ENCODE measurements around the gene TBC1D19.

Gene TBC1D19

GRCh38 chr4:26741491-26741871 lies 157.6 kb downstream of the TBC1D19 start:
- no peak for DNase-seq

DNA sequence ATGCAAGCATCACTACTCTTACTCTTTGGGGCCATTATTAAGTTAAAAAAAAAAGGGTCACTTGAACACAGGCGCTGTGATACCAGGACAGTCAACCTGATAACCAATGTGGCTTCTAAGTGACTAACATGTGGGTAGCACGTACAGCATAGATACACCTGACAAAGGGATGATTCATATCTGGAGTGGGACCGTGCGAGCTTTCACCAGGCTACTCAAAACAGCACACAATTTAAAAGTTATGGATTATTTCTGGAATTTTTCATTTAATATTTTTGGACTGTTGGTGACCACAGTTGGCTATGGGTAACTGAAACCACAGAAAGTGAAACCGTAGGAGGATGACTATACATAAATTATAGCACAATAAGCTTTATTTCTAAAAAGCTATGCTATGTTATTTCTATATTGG lies 162.9 kb downstream of the TBC1D19 start:
- DNase-seq, result no peak

DNA sequence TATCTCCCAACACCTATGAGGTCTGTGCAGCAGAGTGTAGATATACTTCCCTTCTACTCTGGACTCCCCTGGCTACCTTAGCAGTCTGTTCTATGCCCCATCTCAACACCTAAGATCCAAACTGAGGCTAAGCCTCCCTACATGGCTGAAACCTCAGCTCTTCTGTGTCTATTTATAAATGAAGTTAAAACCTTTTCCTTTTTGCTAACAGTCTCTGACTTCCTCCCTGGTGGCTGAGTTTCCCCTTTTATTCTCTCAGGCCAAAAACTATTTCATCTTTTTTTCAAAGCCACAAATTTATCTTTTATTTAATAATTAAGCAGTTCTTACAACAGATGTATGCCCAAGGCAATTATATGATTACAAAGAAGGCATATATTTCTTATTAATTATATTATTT lies 164.9 kb downstream of the TBC1D19 start:
- no peak for DNase-seq

- no peak for DNase-seq
Measured at GRCh38 chr4:26749867-26750266, 166.0 kb downstream of the TBC1D19 start.

DNA sequence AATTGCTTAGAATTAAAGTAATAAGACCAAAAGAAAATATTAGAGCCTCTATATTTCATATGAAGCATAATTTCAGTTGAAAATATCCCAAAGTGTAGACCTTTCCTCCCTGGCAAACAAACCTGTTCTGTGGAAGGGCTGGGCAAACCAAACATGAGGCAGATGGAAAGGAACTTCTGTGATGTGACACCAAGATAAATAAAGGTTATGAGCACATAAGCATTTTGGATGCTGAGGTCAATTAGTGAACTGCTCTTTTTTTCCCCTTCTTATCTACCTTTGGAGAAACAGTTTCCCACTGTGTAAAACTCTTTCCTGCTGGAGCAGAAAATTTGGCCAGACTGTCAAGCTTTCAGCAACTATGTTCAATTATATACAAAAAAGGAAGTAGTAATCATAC lies 167.1 kb downstream of the TBC1D19 start:
- DNase-seq, result no peak

DNA sequence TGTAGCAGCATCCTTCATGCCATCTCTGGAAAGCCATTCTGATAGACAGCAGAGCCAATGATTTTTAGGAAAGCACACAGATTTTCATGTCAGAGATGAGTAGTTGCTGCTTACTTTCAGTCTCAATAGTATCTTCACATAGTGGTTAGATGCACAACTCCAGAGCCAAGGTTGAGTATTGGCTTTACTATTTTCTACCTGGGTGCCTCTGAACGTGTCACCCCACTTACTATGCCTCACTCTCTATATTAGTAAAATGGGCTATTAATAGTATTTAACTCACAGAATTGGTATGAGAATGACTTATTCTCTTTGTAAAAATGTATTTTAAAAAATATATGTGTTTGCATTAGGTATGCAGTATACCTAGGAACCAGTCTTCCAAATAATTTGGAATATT lies 168.0 kb downstream of the TBC1D19 start:
- DNase-seq, result no peak

GRCh38 chr4:26753187-26753586 lies 169.3 kb downstream of the TBC1D19 start:
- no peak for DNase-seq

GRCh38 chr4:26753617-26754016 lies 169.7 kb downstream of the TBC1D19 start:
- peak; percentile 78 for DNase-seq

DNA sequence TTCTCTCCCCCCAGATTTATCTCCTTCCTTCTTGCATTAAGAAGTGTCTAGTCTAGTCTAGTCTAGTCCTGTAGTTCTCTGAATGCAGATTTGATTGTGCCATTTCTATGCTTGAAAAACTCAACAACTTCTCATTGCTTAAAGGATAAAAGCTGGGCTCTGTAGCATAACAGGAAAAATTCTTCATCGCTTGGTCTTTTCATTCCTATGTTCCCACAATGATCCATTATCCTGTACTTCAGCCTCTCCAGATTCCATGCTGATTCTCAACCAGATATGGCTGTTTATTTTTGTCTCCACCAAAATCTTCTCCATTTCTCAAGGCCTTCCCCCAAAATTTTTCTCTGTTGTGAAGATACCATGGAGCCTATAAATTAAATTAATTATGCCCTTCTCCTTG lies 173.9 kb downstream of the TBC1D19 start:
- DNase-seq, result no peak

DNA sequence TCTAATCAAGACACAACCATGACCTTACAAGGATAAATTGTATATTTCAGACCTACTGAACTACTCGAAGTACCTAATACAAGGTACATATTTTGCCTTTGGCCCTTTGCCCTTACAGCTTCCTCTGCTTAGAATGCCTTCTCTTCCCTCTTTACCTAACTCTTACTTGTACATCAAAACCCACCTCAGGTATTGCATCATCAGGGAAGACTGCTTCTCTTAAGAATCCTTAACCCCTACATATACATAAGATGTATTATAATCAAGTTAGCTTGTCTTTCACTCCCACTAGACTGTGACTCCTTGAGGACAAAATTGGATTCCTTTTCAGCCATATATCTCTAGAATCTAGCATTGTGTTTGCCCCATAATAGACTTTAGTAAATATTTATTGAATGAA lies 175.0 kb downstream of the TBC1D19 start:
- DNase-seq, result no peak

- DNase-seq, result no peak
Measured at GRCh38 chr4:26762650-26763049, 178.8 kb downstream of the TBC1D19 start.

- no peak for DNase-seq
Measured at GRCh38 chr4:26763063-26763462, 179.2 kb downstream of the TBC1D19 start.

DNA sequence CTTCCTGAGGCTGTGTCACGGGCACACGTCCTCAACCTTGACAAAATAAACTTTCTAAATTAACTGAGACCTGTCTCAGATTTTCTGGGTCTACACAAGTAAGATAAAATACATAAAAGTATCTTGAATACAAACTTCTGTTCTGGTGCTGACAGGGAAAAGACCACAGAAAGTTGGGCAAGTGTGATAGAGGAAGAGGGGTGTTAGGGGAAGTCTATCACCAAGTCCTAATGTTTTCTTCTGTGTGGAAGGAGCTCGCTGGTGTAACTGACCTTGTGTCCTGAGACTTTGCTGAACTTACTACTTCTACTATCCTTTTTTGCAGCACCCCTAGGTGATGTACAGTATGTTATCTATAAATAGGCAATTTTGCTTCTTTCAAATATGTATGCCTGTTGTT lies 179.8 kb downstream of the TBC1D19 start:
- DNase-seq, result no peak

GRCh38 chr4:26764231-26764630 lies 180.3 kb downstream of the TBC1D19 start:
- no peak for DNase-seq

DNA sequence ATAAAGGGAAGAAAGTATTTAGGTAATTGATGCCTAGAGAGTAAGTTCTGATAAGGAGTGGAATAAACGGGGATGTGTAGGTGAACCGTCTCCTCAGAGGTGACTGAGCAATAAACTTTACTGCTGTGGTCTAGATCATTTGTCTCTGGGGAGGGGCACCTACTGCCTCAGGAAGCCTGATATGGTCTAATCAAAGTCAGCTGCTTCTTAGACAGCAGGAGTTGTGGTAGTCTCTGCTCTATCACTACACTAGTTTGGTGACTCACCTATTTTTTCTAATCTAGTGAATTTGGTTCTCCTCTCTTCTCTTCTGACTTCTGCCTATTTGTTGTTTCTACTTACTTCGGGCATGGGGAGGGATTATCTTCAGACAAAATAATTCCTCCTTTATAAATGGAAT lies 181.6 kb downstream of the TBC1D19 start:
- no peak for DNase-seq

DNA sequence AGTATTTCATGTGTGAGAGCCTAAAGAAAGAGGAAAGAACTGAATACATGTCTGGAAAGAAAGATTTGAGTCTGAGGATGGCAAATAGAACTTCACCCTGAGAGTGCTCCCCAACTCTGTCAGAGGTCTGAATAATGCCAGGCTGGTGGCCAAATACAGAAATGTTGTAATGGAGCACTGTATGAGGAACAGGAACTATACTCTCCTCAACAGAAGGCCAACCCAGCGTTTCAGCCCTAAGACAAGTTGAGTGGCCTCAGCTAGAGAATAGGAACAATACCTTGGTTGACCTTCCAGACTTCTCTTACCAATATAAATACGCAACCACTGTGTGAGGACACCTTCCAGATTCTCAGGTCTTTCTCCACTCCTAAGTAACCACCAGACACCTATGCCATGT lies 182.3 kb downstream of the TBC1D19 start:
- no peak for DNase-seq

GRCh38 chr4:26772096-26772873 lies 188.4 kb downstream of the TBC1D19 start:
- no peak for DNase-seq

DNA sequence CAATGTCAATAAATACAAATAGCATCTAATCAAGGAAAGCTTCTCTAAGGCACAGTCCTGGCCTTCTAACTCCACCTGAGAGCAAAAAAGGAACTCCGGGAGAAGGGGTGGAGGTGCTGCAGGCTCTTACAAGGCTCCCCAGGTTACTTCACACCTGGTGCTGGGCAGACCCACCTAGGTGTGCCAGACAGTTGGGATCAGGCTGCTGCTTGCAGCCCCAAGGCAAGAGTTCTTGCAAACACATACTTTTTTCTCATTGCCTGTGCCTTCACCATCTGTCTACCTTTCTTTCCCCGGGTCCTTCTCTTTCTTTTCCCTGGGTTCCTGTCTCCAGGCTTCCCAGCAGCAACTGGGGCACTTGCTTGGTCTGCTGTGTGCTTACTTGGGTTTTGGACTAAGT lies 195.3 kb downstream of the TBC1D19 start:
- DNase-seq, result no peak

DNA sequence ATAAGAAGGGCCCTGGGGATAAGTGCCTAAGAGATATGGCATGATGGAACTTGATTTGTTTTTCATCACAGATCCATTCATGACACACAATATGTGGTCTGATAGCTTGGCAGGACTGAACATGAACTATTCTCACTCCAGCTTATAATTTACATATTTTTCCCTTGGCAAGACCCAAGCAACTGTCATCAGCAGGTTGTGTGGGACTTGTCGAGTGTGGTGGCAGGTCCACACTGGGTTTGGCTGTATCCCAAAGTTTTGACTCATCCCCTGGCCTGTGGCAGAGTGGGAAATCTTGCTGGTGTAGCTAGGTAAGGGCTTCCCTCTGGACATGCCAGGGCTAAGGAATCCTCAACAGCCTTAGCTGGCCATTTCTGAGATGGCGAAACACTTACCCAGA lies 195.8 kb downstream of the TBC1D19 start:
- DNase-seq, result no peak

DNA sequence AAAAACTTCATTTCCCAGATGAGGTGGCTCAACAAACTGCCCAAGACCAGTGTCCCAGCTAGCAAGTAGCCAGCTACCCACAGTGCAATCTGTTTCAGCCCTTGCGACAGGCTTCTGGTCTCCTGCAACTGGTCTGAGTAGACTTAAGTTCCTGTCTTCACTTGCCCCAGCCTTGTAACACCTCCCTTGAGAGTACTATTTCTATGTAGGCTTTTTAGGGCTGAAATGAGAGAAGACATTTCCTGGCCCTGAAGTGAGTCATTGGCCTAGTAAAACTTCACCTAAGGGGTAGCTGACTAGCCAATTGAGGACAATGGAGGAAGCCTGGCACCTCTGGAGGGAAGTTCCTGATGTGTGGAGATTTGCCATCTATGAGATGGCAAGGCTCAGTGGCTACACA lies 196.7 kb downstream of the TBC1D19 start:
- DNase-seq, result no peak

GRCh38 chr4:26782168-26782829 lies 198.4 kb downstream of the TBC1D19 start:
- no peak for DNase-seq

- DNase-seq, result no peak
Measured at GRCh38 chr4:26782830-26783202, 198.9 kb downstream of the TBC1D19 start.

GRCh38 chr4:26784207-26784865 lies 200.5 kb downstream of the TBC1D19 start:
- no peak for DNase-seq

DNA sequence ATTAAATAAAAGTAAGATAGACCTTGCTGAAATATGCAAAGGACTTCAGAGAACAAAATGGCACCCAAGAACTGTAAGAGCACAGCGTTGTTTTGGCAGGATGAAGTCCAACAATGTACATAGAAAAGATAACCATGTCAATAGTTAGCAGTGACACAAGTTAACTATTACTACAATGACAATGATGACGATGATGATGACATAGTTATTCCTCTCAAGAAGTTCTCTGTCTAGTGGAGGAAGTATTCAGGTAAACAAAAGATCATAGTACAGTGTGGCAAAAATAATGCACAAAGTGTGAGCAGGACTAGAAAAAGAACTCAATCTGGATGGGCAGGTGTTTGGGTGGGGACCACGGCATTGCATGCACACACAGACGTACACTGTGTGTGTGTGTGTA lies 201.4 kb downstream of the TBC1D19 start:
- no peak for DNase-seq

All from kidney glomerular epithelial cell (primary cell).